Adrenal gland (tissue), 5 donors: Measurements from ENCODE around the gene DLGAP4.

Experiments
- CTCF ChIP-seq, 6 experiments: fragments of 450-650 bp in 4 of 6; fragments of 200-600 bp in 2 of 6; sonication (generic) in 1 of 6; IDR thresholded peaks; 1 replicate in 5 of 6; 2 replicates in 1 of 6; pipeline versions ENCODE4 v1.5.1 to v1.8.0; 2016 to 2021; ENCODE audit warnings: antibody characterized with exemption in 6 of 6, mild to moderate bottlenecking in 2 of 6, moderate library complexity in 1 of 6
- POLR2A ChIP-seq, 2 donors: fragments of 450-650 bp; IDR thresholded peaks; one replicate each; pipeline ENCODE4 v1.6.1; 2017; ENCODE audit warnings: antibody characterized with exemption in 2 of 2, mild to moderate bottlenecking in 2 of 2, moderate library complexity in 1 of 2
- donor health status: DM: no; HTN: no; CAD: no.

- TF ChIP-seq CTCF (IDR thresholded peaks at IDR 0.05): no peak
- no peak for TF ChIP-seq POLR2A (IDR thresholded peaks at IDR 0.05)
Observed at GRCh38 chr20:36279776-36280175, 26.4 kb upstream of the DLGAP4 start.
